Activated T-cell treated with anti-CD3 and anti-CD28 coated beads, Interleukin-2, amount 50 U/mL, for 48 hours (primary cell): ENCODE results near the gene KIF5A.
A peak's percentile ranks its signal among the peaks of the same experiment; 100 is the strongest.
"Not testable (repeated sequence)": the region's sequence is repeated elsewhere in the genome, so short reads cannot be mapped to it uniquely, and the experiment has no call there.

Experiments
- DNase-seq, 2 experiments: peaks; one replicate each; pipeline ENCODE4 v3.0.0-alpha.2; 2020

Gene KIF5A

GRCh38 chr12:57585156-57585555 lies 35.3 kb downstream of the KIF5A start:
- DNase-seq = no peak

GRCh38 chr12:57586128-57586527 lies 36.3 kb downstream of the KIF5A start:
- DNase-seq = no peak

GRCh38 chr12:57586832-57587429 lies 37.1 kb downstream of the KIF5A start:
- no peak for DNase-seq

- not testable (repeated sequence) for DNase-seq
These were observed 39.2 kb downstream of the KIF5A start for GRCh38 chr12:57588951-57589610.

- DNase-seq = no peak
These were observed 40.6 kb downstream of the KIF5A start for GRCh38 chr12:57590479-57590863.

- DNase-seq = peak; percentile 85 to 88
These were observed 41.3 kb downstream of the KIF5A start, which contains the start of gene PIP4K2C for GRCh38 chr12:57590864-57591781. TSS of gene PIP4K2C (plus strand) at chr12:57591192. CDS start at chr12:57591290, 98 bp downstream.

GRCh38 chr12:57591782-57592325 lies 42.0 kb downstream of the KIF5A start:
- no peak for DNase-seq

- no peak for DNase-seq
These were observed 42.8 kb downstream of the KIF5A start for GRCh38 chr12:57592551-57593165.

GRCh38 chr12:57593187-57593586 lies 43.3 kb downstream of the KIF5A start:
- DNase-seq = no peak

GRCh38 chr12:57600395-57600794 lies 50.6 kb downstream of the KIF5A start:
- no peak for DNase-seq

GRCh38 chr12:57602544-57602943 lies 52.7 kb downstream of the KIF5A start:
- no peak for DNase-seq

GRCh38 chr12:57603324-57603723 lies 53.5 kb downstream of the KIF5A start:
- no peak for DNase-seq

GRCh38 chr12:57603815-57604453 lies 54.1 kb downstream of the KIF5A start:
- DNase-seq = no peak

- DNase-seq = peak; percentile 53 to 64
These were observed 54.7 kb downstream of the KIF5A start, which contains the start of gene DTX3 for GRCh38 chr12:57604454-57604991. TSS of gene DTX3 (plus strand) at chr12:57604824. CDS start at chr12:57606518, 1,694 bp downstream.

GRCh38 chr12:57604992-57605810 lies 55.4 kb downstream of the KIF5A start:
- peak in 1 of 2 experiments; percentile 46 for DNase-seq

GRCh38 chr12:57605811-57606311 lies 56.0 kb downstream of the KIF5A start:
- no peak for DNase-seq

- no peak for DNase-seq
These were observed 56.6 kb downstream of the KIF5A start for GRCh38 chr12:57606399-57606798.

- no peak for DNase-seq
These were observed 57.0 kb downstream of the KIF5A start for GRCh38 chr12:57606821-57607220.

- no peak for DNase-seq
These were observed 58.3 kb downstream of the KIF5A start for GRCh38 chr12:57607958-57608663.
